ENCODE measurements around the gene ACACA.

Gene ACACA

DNA sequence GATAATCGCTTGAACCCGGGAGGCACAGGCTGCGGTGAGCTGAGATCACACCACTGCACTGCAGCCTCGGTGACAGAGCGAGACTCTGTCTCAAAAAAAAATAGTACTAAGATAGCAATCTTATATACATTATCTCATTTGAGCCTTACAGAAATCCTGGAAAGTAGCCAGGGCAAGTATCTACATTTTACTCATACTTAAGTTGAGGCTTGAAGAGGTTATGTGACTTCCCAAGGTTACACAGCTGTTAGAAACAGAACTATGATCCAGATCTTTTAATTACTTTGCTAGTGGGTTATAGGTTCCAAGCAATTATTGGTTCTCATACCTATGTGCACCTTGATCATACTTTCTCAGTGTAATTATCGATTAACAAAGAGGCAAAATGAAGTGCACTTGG, 15.5 kb downstream of the ACACA start:
- Histone ChIP-seq H3K9me3 (ENCODE audit: control insufficient read depth, insufficient read depth, low read length) (no peaks in the 10 kb centered on the region), H3K36me3 (ENCODE audit: control insufficient read depth, insufficient read depth, low read length) (no peaks in the 10 kb centered on the region), H3K9ac (ENCODE audit: low read depth, low read length) (no peak overlapping the region), H3K27me3 (ENCODE audit: control insufficient read depth, insufficient read depth, low read length) (no peaks in the 10 kb centered on the region), H3K4me1 (ENCODE audit: control insufficient read depth, insufficient read depth, low read length) (no peaks in the 10 kb centered on the region), H3K4me3 (ENCODE audit: low read depth, low read length) (no peak overlapping the region)

- Histone ChIP-seq H3K36me3 (ENCODE audit: control insufficient read depth, insufficient read depth, low read length) (no peaks in the 10 kb centered on the region), H3K27me3 (ENCODE audit: control insufficient read depth, insufficient read depth, low read length) (no peaks in the 10 kb centered on the region), H3K4me1 (ENCODE audit: control insufficient read depth, insufficient read depth, low read length) (no peaks in the 10 kb centered on the region), H3K4me3 (ENCODE audit: low read depth, low read length) (no peak overlapping the region), H3K9ac (ENCODE audit: low read depth, low read length) (no peak overlapping the region), H3K9me3 (ENCODE audit: control insufficient read depth, insufficient read depth, low read length) (no peaks in the 10 kb centered on the region)
These were observed 17.5 kb downstream of the ACACA start for GRCh38 chr17:37389160-37389559.

DNA sequence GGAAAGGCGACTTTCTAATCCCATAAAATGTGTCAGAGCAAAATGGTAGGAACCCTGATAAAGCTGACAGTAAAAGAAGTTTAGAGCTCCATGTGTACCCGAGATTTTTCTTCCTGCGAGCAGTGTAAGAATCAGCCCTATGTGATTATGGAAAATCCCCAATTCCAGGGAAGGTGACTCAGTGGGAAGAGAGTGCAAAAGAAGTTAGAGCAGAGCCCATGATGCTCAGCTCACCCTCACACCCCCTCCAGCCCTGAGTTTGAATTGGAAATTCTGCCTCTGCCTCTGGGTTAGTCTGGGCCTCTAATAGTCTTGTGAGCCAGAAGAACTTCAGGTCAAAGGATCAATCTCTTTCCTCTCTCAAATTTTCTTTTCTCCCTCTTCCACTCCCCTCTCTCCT, 18.4 kb downstream of the ACACA start:
- no peaks in the 10 kb centered on the region for H3K27me3 ChIP-seq (ENCODE audit: control insufficient read depth, insufficient read depth, low read length)
- no peaks in the 10 kb centered on the region for H3K4me1 ChIP-seq (ENCODE audit: control insufficient read depth, insufficient read depth, low read length)
- H3K36me3 ChIP-seq (ENCODE audit: control insufficient read depth, insufficient read depth, low read length), result no peaks in the 10 kb centered on the region
- no peaks in the 10 kb centered on the region for H3K9me3 ChIP-seq (ENCODE audit: control insufficient read depth, insufficient read depth, low read length)
- no peak overlapping the region for H3K9ac ChIP-seq (ENCODE audit: low read depth, low read length)
- no peak overlapping the region for H3K4me3 ChIP-seq (ENCODE audit: low read depth, low read length)

DNA sequence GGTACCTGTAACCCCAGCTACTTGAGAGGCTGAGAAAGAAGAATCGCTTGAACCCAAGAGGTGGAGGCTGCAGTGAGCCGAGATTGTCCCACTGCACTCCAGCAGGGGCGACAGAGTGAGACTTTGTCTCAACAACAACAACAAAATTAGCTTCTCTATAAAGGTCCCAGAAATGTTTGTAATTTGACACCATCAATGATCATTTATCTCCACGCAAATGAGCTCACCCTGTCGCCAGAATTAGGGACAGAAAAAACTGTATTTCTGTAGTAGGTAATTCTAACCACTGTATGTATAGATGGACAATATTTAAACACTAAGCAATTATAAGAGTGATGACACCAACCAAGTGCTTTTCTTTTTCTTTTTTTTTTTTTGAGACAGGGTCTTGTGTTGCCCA, 20.2 kb downstream of the ACACA start:
- Histone ChIP-seq H3K36me3 (ENCODE audit: control insufficient read depth, insufficient read depth, low read length) (no peaks in the 10 kb centered on the region), H3K9ac (ENCODE audit: low read depth, low read length) (no peak overlapping the region), H3K9me3 (ENCODE audit: control insufficient read depth, insufficient read depth, low read length) (no peaks in the 10 kb centered on the region), H3K4me1 (ENCODE audit: control insufficient read depth, insufficient read depth, low read length) (no peaks in the 10 kb centered on the region), H3K4me3 (ENCODE audit: low read depth, low read length) (no peak overlapping the region), H3K27me3 (ENCODE audit: control insufficient read depth, insufficient read depth, low read length) (no peaks in the 10 kb centered on the region)

DNA sequence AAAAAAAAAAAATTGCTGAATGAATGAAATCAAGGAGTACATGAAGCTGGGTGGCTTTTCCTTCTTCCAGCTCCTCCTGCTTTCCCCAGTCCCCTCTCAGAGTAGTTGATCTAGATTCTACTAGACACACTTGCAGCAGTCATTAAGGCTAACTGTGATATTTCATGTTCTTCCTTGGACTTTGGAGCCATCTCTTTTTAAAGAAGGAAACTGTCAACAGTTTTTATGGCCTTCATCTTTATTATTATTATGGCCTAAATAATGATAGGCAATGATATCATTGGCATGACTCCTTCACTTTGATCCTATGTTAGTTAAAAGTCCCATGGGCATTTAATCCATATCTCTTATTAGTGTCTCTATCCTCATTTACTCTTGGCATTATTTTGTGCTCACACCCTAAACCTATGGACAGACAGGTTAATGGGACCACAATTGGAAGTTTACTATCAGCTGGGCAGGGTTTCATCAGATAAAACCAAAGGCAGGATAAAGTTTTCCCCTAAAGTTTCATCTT, 21.1 kb downstream of the ACACA start:
- Histone ChIP-seq H3K4me3 (ENCODE audit: low read depth, low read length) (no peak overlapping the region), H3K27me3 (ENCODE audit: control insufficient read depth, insufficient read depth, low read length) (no peaks in the 10 kb centered on the region), H3K9ac (ENCODE audit: low read depth, low read length) (no peak overlapping the region), H3K36me3 (ENCODE audit: control insufficient read depth, insufficient read depth, low read length) (no peaks in the 10 kb centered on the region), H3K4me1 (ENCODE audit: control insufficient read depth, insufficient read depth, low read length) (no peaks in the 10 kb centered on the region), H3K9me3 (ENCODE audit: control insufficient read depth, insufficient read depth, low read length) (no peaks in the 10 kb centered on the region)

DNA sequence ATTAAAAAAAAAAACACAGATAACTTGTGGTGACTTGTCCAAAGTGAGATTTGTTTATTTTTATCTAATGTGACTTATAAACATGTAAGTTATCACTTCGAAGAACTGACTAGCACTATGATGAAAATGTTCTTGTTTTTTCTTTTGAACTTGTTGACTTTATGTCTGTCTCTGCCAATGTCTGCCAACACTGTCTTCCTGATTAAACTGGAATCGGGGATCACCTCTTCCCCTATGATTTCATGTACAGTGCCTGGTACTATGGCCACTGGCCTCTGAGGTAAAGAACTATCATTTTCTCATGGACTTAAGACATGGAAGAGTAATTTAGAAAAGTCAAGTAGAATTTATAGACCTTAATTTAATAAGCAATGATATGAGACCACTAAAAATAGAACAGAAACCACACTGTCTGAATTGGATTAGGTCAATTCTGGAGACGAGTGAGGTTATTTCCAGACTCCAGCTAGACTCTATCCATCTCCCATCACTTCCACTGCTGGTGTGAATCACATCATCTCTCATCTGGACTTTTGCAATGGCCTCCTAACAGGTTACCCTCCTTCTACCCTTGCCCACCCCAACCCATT, 22.0 kb downstream of the ACACA start:
- Histone ChIP-seq H3K36me3 (ENCODE audit: control insufficient read depth, insufficient read depth, low read length) (no peaks in the 10 kb centered on the region), H3K27me3 (ENCODE audit: control insufficient read depth, insufficient read depth, low read length) (no peaks in the 10 kb centered on the region), H3K9ac (ENCODE audit: low read depth, low read length) (no peak overlapping the region), H3K9me3 (ENCODE audit: control insufficient read depth, insufficient read depth, low read length) (no peaks in the 10 kb centered on the region), H3K4me3 (ENCODE audit: low read depth, low read length) (no peak overlapping the region), H3K4me1 (ENCODE audit: control insufficient read depth, insufficient read depth, low read length) (no peaks in the 10 kb centered on the region)

GRCh38 chr17:37382056-37382455, 24.6 kb downstream of the ACACA start:
- no peaks in the 10 kb centered on the region for H3K27me3 ChIP-seq (ENCODE audit: control insufficient read depth, insufficient read depth, low read length)
- H3K4me1 ChIP-seq (ENCODE audit: control insufficient read depth, insufficient read depth, low read length), result no peaks in the 10 kb centered on the region
- H3K9ac ChIP-seq (ENCODE audit: low read depth, low read length), result no peak overlapping the region
- no peak overlapping the region for H3K4me3 ChIP-seq (ENCODE audit: low read depth, low read length)
- no peaks in the 10 kb centered on the region for H3K36me3 ChIP-seq (ENCODE audit: control insufficient read depth, insufficient read depth, low read length)
- H3K9me3 ChIP-seq (ENCODE audit: control insufficient read depth, insufficient read depth, low read length), result no peaks in the 10 kb centered on the region

- Histone ChIP-seq H3K9ac (ENCODE audit: low read depth, low read length) (no peak within 1 kb of the TSS), H3K4me3 (ENCODE audit: low read depth, low read length) (no peak within 1 kb of the TSS), H3K9me3 (ENCODE audit: control insufficient read depth, insufficient read depth, low read length) (no peaks in the 10 kb centered on the region), H3K36me3 (ENCODE audit: control insufficient read depth, insufficient read depth, low read length) (no peaks in the 10 kb centered on the region), H3K27me3 (ENCODE audit: control insufficient read depth, insufficient read depth, low read length) (no peaks in the 10 kb centered on the region), H3K4me1 (ENCODE audit: control insufficient read depth, insufficient read depth, low read length) (no peaks in the 10 kb centered on the region)
These were observed 30.9 kb downstream of the ACACA start, which contains the start of gene C17orf78 for GRCh38 chr17:37375706-37376105. Gene C17orf78, plus strand, starts transcription at chr17:37375985. Its CDS starts 108 bp downstream, at chr17:37376093.

DNA sequence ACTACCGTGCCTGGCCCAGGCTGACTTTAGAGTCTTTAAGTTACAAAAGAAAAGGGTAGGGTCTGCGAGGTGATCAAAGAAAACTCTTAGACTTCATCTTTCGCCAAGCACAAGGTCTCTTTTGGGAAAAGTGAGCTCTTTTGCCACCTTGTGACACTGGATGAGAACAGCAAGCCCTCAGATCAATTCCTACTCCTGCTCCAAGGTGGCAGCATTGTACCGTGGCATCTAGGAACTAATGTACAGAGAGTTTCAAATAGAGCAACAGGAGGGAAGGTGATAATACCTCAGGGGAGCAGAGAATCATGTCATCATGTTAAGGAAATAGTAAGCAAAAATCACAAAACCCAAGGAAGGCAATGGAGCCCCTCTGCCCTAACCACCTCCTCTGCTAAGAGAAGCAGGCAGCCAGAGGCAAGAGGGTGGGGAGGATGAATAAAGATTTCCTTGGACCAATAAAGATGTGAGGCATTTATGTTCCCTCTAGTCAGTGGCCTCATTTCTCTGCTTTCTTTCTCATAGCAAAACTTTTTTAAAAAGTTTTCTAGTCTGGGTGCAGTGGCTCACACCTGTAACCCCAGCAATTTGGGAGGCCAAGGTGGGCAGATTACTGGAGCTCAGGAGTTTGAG, 33.0 kb downstream of the ACACA start:
- H3K9me3 ChIP-seq (ENCODE audit: control insufficient read depth, insufficient read depth, low read length), result no peaks in the 10 kb centered on the region
- H3K36me3 ChIP-seq (ENCODE audit: control insufficient read depth, insufficient read depth, low read length), result no peaks in the 10 kb centered on the region
- no peaks in the 10 kb centered on the region for H3K4me1 ChIP-seq (ENCODE audit: control insufficient read depth, insufficient read depth, low read length)
- no peaks in the 10 kb centered on the region for H3K27me3 ChIP-seq (ENCODE audit: control insufficient read depth, insufficient read depth, low read length)
- H3K9ac ChIP-seq (ENCODE audit: low read depth, low read length), result no peak overlapping the region
- H3K4me3 ChIP-seq (ENCODE audit: low read depth, low read length), result no peak overlapping the region

DNA sequence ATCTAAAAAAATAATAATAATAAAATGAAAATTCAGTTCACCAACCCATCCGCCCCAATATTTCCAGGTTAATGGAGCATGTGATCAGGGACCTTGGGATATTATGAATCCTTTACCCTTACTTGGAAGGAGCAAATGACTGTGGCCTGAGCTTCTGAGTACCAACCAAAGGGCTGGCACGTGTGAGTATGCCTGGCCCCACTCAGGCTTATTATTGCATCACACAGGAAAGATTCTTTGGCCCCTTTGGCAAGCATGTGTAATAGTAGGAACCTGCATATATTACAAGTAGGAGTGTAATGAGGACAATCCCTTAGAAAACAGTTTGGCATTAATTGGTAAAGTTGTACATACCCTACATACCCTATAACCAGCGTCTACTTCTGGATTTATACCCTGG, 38.1 kb downstream of the ACACA start:
- no peak overlapping the region for H3K9ac ChIP-seq (ENCODE audit: low read depth, low read length)
- H3K4me3 ChIP-seq (ENCODE audit: low read depth, low read length), result no peak overlapping the region
- H3K4me1 ChIP-seq (ENCODE audit: control insufficient read depth, insufficient read depth, low read length), result no peaks in the 10 kb centered on the region
- H3K27me3 ChIP-seq (ENCODE audit: control insufficient read depth, insufficient read depth, low read length), result no peaks in the 10 kb centered on the region
- H3K9me3 ChIP-seq (ENCODE audit: control insufficient read depth, insufficient read depth, low read length), result no peaks in the 10 kb centered on the region
- H3K36me3 ChIP-seq (ENCODE audit: control insufficient read depth, insufficient read depth, low read length), result no peaks in the 10 kb centered on the region

- no peaks in the 10 kb centered on the region for H3K9me3 ChIP-seq (ENCODE audit: control insufficient read depth, insufficient read depth, low read length)
- no peaks in the 10 kb centered on the region for H3K27me3 ChIP-seq (ENCODE audit: control insufficient read depth, insufficient read depth, low read length)
- no peaks in the 10 kb centered on the region for H3K36me3 ChIP-seq (ENCODE audit: control insufficient read depth, insufficient read depth, low read length)
- H3K4me3 ChIP-seq (ENCODE audit: low read depth, low read length), result no peak overlapping the region
- H3K4me1 ChIP-seq (ENCODE audit: control insufficient read depth, insufficient read depth, low read length), result no peaks in the 10 kb centered on the region
- no peak overlapping the region for H3K9ac ChIP-seq (ENCODE audit: low read depth, low read length)
These were observed 41.0 kb downstream of the ACACA start for GRCh38 chr17:37365589-37365988.

DNA sequence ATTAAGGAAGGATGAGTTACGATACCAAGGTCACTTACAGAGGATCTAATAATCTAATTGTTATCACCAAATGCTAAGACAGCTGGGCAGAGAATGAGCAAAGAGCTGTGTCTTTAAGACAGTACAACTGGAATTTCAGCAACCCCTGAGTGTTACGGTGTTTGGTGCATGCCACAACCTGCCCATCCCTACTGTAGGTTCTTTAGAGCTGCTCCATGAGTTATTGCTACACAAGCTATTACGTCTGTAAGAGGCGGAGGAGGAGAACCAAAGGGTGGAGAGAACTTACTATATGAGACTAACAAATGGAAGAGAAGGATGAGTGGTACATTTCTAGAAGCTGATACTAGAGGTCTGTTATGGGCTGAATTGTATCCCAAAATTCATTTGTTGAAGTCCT, 45.1 kb downstream of the ACACA start:
- Histone ChIP-seq H3K9ac (ENCODE audit: low read depth, low read length) (no peak overlapping the region), H3K27me3 (ENCODE audit: control insufficient read depth, insufficient read depth, low read length) (no peaks in the 10 kb centered on the region), H3K9me3 (ENCODE audit: control insufficient read depth, insufficient read depth, low read length) (no peaks in the 10 kb centered on the region), H3K4me3 (ENCODE audit: low read depth, low read length) (no peak overlapping the region), H3K4me1 (ENCODE audit: control insufficient read depth, insufficient read depth, low read length) (peaks cover 5% of the 10 kb centered on the region), H3K36me3 (ENCODE audit: control insufficient read depth, insufficient read depth, low read length) (no peaks in the 10 kb centered on the region)
